ENCODE measurements around the gene RNF144A.

- TF ChIP-seq CTCF (conservative IDR thresholded peaks at IDR 0.05; ENCODE audit: low read depth, low read length), result no peak
- TF ChIP-seq EZH2 (IDR thresholded peaks at IDR 0.05; ENCODE audit: borderline replicate concordance, low read depth, low read length, poor library complexity, severe bottlenecking), result no peak
Observed at GRCh38 chr2:6931753-6932152, 14.5 kb downstream of the RNF144A start.

All from A673 (cell line).